ENCODE data around the gene CAPN7.

GRCh38 chr3:15292765-15293522 is 86.9 kb downstream of the CAPN7 start:
- TF ChIP-seq, protein P1, sequence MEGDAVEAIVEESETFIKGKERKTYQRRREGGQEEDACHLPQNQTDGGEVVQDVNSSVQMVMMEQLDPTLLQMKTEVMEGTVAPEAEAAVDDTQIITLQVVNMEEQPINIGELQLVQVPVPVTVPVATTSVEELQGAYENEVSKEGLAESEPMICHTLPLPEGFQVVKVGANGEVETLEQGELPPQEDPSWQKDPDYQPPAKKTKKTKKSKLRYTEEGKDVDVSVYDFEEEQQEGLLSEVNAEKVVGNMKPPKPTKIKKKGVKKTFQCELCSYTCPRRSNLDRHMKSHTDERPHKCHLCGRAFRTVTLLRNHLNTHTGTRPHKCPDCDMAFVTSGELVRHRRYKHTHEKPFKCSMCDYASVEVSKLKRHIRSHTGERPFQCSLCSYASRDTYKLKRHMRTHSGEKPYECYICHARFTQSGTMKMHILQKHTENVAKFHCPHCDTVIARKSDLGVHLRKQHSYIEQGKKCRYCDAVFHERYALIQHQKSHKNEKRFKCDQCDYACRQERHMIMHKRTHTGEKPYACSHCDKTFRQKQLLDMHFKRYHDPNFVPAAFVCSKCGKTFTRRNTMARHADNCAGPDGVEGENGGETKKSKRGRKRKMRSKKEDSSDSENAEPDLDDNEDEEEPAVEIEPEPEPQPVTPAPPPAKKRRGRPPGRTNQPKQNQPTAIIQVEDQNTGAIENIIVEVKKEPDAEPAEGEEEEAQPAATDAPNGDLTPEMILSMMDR (IDR thresholded peaks at IDR 0.05): no peak
- TF ChIP-seq POLR2A (IDR thresholded peaks at IDR 0.05): no peak

Data from lower leg skin (tissue), 3 donors.